GM19328 (cell line): ENCODE results near the gene CDK14.
"Not testable (repeated sequence)": the region's sequence is repeated elsewhere in the genome, so short reads cannot be mapped to it uniquely, and the experiment has no call there.

Experiments
- ATAC-seq: cut with Tn5 transposase; IDR thresholded peaks from one replicate; pipeline ENCODE4 v1.9.1; 2021; ENCODE audit warnings: mild to moderate bottlenecking, moderate library complexity; ENCODE audit not compliant: unreplicated experiment

The CDK14 gene

GRCh38 chr7:90749774-90750173 lies 153.7 kb downstream of the CDK14 start:
- peak; percentile 69 for ATAC-seq

DNA sequence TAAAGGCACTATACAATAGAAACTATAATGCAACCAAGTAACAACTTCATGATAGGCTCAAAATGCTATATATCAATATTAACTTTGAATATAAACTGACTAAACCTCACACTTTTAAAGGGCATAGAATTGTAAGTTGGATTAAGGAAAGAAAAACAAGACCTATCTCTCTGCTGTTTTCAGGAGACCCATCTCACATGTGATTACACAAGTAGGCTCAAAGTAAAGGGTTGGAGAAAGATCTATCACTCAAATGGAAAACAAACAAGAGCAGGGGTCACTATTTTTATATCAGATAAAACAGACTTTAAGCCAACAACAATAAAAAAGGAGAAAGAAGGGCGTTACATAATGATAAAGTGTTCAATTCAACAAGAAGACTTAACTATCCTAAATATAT lies 155.5 kb downstream of the CDK14 start:
- no peak for ATAC-seq

DNA sequence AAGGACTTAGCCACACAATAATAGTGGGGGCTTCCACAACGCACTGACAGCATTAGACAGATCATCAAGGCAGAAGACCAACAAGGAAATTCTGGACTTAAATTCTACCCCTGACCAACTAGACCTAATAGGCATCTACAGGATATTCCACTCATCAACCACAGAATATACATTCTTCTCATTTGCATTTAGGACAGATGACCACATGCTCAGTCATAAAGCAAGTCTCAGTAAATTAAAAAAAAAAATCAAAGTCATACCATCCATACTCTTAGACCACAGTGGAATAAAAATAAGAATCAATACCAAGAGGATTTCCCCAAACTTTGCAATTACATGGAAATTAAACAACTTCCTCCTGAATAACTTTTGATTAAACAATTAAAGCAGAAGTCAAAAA lies 155.9 kb downstream of the CDK14 start:
- no peak for ATAC-seq

DNA sequence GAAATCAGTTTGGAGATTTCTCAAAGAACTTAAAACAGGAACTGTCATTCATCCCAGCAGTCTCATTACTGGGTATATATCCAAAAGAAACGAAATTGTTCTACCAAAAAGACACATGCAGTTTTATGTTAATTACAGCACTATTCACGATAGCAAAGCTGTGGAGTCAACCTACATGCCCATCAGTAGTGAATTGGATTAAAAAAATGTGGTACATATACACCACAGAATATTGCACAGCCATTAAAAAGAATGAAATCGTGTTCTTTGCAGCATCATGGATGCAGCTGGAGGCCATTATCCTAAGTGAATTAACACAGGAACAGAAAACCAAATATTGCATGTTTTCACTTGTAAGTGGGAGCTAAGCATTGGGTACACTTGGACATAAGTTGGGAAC lies 158.9 kb downstream of the CDK14 start:
- no peak for ATAC-seq

DNA sequence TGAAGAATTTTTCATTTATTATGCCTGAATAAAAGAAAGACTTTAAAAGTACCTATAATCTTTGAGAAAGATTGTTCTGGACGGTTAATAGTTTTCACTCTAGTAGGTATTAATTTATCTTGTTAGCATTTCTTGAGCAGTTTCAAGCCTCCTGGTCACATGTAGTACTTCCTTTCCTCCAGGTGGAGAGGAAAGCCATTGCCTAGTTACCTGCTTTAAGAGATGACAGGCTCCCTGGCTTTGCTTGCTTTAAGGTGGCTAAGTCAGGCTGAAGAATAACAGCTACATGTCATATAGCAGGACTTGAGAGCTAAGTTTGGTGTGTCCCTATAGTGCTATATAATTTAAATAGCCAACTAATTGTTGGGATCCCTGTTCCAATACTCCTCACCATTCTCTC lies 160.2 kb downstream of the CDK14 start:
- no peak for ATAC-seq

DNA sequence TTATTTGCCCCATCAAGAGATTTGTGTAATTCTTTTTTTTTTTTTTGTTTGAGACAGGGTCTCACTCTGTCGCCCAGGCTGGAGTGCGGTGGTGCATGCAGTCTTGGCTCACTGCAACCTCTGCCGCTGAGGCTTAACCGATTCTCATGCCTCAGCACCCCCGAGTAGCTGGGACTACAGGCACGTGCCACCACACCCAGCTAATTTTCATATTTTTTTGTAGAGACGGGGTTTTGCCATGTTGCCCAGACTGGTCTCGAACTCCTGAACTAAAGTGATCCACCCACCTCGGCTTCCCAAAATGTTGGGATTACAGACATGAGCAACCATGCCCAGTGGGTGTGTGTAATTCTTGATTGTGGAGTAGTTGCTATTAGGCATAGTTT lies 161.4 kb downstream of the CDK14 start:
- ATAC-seq, result peak; percentile 80

DNA sequence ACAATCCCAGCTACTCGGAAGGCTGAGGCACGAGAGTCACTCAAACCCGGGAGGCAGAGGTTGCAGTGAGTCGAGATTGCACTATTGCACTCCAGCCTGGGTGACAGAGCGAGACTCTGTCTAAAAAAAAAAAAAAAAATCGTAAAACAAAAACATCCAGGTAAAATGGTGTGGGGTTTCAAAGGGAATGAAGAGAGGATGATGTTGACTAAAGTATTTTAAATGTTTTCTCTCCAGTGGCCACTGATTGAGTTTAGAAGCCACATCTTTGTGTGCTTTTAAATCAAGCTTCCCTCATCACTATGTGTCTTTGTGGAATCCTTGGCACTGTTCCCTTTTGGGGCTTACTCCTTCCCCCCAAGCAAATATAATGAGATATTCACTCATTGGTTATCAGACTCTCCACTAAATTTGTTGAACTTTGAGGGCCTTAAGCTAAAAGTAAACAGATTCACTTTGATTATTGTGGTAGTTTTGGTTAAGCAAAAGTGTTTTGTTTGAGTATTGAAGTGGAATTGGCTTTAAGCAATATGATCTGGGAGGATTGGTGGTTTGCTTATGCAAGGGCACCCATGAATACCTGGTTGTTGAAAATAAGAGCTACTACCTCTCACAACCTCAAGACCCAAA lies 162.9 kb downstream of the CDK14 start:
- no peak for ATAC-seq

DNA sequence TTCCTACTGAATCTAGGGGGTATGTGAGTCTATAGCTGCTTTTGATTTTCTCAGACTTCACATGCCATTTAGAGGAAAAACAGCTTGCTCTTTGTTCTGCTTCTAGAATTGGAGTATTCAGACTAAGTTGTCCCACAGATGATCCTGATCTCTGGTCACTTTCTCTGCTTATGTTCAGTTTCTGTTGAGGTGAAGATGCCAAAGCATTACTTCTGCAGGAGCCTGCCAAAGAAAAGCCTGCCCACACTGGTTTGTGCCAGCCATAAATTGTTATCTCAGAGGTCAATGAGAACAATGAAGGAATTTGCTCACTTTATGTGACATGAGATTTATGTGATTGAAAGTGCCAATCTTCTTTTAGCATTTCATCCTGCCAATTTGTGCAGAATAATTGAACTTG lies 163.6 kb downstream of the CDK14 start:
- ATAC-seq, result no peak

- ATAC-seq, result no peak
These were observed 164.8 kb downstream of the CDK14 start for GRCh38 chr7:90760892-90761291.

DNA sequence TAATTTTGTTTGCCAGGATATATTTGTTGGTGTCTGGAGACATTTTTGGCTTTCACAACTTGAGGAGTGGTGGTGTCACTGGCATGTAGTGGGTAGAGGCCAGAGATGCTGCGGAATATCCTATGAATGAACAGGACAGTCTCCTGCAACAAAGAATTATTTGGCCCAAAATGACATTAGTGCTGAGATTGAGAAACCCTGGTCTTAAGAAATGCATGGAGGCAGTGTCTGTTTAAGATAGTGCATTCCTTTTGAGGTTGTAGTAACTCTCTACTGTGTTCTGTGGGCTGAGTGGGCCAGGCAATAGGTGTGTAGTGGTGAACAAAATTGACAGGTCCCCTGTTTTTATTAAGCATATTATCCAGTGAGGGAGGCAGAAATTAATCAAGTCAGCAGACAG lies 165.5 kb downstream of the CDK14 start:
- no peak for ATAC-seq

DNA sequence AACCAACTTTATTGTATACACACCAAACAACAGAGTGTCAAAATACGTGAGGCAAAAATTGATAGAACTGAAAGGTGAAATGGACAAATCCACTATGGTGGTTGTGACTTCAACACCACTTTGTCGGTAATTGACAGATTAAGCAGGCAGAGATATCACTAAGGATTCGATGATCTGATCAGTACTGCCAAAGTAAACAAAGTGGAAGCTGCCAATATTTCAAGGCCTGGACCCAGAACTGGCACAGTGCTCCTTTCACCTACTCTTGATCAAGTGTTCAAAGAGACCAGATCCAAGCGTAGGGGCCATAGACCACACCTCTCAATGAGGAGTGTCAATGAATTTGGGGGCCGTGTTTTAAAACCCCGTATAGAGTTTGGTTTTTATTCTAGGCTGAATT lies 167.0 kb downstream of the CDK14 start:
- no peak for ATAC-seq

GRCh38 chr7:90764848-90765570 lies 168.9 kb downstream of the CDK14 start:
- ATAC-seq, result no peak

DNA sequence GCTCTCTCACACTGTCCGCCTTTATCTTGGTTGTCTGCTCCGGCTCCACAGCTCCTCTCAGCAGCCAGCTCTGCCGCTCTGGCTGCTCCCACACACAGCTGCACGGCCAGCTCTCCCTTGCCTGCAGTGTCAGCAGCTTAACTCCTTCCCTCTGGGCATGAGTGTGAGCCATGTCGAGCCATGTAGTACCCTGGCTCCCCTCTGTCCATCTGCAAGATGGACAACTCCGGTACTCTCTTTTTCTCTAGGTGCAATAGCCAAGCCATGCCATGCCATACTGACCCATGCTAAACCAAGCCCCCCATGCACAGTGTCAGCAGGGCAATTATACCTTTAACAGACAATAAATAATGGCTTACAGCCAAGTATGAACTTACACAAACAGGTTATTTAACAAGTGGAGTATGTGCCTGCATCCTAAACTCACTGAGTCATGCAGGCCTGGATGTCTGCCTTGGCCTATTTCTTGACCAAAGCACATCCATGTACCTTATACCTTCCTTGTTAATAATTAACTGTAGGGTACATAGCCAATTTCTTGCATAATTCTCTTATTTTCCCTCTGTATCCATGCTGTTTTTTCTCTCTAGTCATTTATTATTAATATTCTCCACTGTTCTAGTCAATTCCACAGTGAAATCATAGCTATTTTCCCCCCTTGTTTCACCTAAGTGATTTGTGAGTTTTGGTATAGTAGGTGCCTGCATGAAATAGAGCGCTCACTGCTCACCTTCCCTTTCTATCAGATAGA lies 170.9 kb downstream of the CDK14 start:
- ATAC-seq, result no peak

GRCh38 chr7:90768301-90768700 lies 172.2 kb downstream of the CDK14 start:
- ATAC-seq, result no peak

DNA sequence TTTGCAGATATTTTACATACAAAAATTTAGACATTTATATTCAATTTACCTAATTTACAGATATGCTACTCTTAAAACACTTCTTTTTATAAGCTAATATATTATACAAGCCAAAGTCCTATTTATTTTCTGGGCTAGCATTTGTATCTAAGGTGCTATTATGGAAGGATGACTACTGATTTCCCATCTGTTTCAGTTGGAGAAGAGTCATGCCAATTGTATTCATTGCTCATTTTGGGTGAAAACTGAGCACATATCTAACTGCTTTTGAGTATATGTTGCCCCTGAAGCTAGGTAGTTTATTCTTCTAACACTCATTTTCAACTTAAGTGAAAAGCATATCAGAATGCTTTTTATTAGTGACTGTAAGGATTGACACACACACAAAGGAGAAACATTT lies 172.9 kb downstream of the CDK14 start:
- ATAC-seq, result no peak

- ATAC-seq, result not testable (repeated sequence)
These were observed 173.4 kb downstream of the CDK14 start for GRCh38 chr7:90769566-90769965.

GRCh38 chr7:90771281-90771680 lies 175.2 kb downstream of the CDK14 start:
- ATAC-seq, result no peak

DNA sequence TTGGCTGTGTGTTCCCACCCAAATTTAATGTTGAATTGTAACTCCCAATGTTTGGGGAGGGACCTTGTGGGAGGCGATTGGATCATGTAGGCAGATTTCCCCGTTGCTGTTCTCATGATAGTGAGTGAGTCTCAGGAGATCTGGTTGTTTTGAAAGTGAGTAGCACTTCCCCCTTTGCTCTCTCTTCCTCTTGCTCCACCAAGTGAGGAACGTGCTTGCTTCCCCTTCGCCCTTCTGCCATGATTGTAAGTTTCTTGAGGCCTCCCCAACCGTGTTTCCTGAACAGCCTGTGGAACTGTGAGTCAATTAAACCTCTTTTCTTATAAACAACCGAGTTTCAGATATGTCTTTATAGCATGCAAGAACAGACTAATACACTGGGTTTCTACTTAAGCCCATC lies 176.3 kb downstream of the CDK14 start:
- no peak for ATAC-seq

DNA sequence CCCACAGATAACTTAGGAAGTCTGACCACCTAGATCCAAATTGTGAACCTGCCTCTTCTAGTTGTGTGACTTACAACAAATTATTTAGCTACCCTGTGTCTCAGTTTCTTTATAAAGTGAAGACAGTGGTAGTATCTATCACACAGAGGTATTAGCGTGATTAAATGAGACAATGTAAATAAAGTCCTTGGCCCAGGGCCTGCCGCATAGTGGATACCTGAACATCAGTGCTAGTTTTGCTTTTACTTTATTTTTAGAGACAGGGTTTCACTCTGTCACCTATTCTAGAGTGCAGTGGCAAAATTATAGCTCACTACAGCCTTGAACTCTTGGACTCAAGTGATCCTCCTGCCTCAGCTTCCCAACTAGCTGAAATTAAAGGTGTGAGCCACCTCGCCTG lies 177.1 kb downstream of the CDK14 start:
- ATAC-seq, result no peak

DNA sequence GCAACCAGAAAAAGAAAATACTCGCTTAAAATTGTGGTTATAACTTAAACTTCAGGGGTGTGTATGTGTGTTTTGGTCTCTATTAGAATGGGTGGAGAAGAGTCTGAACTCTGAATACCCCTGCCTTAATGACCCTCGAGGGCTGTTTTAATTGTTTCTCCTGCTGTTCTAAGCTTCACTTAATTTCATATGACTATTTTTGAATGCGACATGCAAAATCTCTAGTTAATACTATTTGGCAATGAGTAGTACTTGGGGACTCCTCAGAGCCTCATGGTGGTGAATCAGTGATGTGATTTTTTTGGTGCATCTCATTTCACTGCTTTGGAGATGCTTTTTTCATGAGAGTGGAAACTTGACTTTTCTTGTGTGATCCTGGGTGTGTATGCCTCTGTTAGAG lies 178.6 kb downstream of the CDK14 start:
- no peak for ATAC-seq

DNA sequence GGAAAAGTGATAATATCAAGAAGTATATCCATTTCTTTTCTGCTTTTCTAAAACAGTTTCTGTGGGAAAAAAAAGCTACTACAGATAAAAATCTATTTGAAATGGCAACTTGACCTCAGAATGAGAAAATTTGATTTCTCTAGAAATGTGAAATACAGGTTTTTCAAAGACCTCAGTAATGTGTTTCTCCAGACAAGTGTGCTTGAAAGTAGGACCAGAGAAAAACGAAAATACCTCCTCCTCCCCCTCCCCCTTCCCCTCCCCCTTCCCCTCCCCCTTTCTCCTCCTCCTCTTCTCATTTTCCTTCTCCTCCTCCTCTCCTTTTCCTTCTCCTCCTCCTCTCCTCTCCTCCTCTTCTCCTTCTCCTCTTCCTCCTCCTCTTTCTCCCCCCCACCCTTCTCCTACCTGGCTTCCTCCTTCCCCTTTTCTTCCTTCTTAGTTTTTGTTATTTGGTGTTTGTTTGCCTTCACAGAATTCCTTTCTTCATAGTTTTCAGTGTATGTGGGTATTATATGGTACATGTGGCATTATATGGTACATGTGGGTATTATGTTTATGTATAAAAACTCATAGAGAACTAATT lies 179.4 kb downstream of the CDK14 start:
- no peak for ATAC-seq

- peak; percentile 88 for ATAC-seq
These were observed 180.9 kb downstream of the CDK14 start for GRCh38 chr7:90777041-90777440.
